PFSK-1 (cell line): ENCODE measurements around the gene IP6K1.

Source experiments
- FOXP2 ChIP-seq: optimal IDR thresholded peaks from 2 replicates; pipeline ENCODE3; 2011; ENCODE audit warnings: borderline replicate concordance, control low read depth, inconsistent platforms; ENCODE audit not compliant: insufficient read depth; ENCODE audit errors: extremely low read length, extremely low read depth
- POLR2AphosphoS5 ChIP-seq: IDR thresholded peaks from 2 replicates; pipeline ENCODE4 v1.6.1; 2012; ENCODE audit warnings: low read depth, mild to moderate bottlenecking, control low read depth, low read length, moderate library complexity
- REST ChIP-seq, 2 experiments: IDR thresholded peaks; 2 replicates each; pipeline versions ENCODE4 v1.6.1 to v1.8.0; 2011 to 2012; ENCODE audit warnings: low read depth in 2 of 2, low read length in 2 of 2, control low read depth in 1 of 2, inconsistent platforms in 1 of 2, mild to moderate bottlenecking in 1 of 2, moderate library complexity in 1 of 2; ENCODE audit not compliant: insufficient read depth in 1 of 2
- SIN3A ChIP-seq: IDR thresholded peaks from 2 replicates; pipeline ENCODE4 v1.6.1; 2012; ENCODE audit warnings: mild to moderate bottlenecking, low read length, moderate library complexity, borderline replicate concordance; ENCODE audit not compliant: insufficient read depth
- TAF1 ChIP-seq: IDR thresholded peaks from 2 replicates; pipeline ENCODE4 v1.6.1; 2012; ENCODE audit warnings: low read length, control low read depth, borderline replicate concordance; ENCODE audit not compliant: insufficient read depth

The IP6K1 gene

GRCh38 chr3:49792371-49793150, 6.2 kb upstream of the IP6K1 start:
- TF ChIP-seq REST (IDR thresholded peaks at IDR 0.05; ENCODE audit: insufficient read depth in 1 of 2, low read depth in 2 of 2, low read length in 2 of 2) (no peak), SIN3A (no peak), TAF1 (no peak), POLR2AphosphoS5 (no peak)

GRCh38 chr3:49791571-49791970, 5.2 kb upstream of the IP6K1 start:
- no peak for TF ChIP-seq POLR2AphosphoS5

GRCh38 chr3:49790626-49791411, 4.5 kb upstream of the IP6K1 start:
- TF ChIP-seq REST (IDR thresholded peaks at IDR 0.05; ENCODE audit: insufficient read depth in 1 of 2, low read depth in 2 of 2, low read length in 2 of 2) = no peak
- no peak for TF ChIP-seq TAF1
- no peak for TF ChIP-seq SIN3A
- no peak for TF ChIP-seq POLR2AphosphoS5
- no peak for TF ChIP-seq FOXP2

- TF ChIP-seq TAF1 = no peak
- TF ChIP-seq REST (IDR thresholded peaks at IDR 0.05; ENCODE audit: insufficient read depth in 1 of 2, low read depth in 2 of 2, low read length in 2 of 2) = no peak
- TF ChIP-seq SIN3A = no peak
- no peak for TF ChIP-seq FOXP2
- TF ChIP-seq POLR2AphosphoS5 = no peak
Measured at GRCh38 chr3:49788056-49788455, 1.7 kb upstream of the IP6K1 start.

- TF ChIP-seq SIN3A (no peak), REST (IDR thresholded peaks at IDR 0.05; ENCODE audit: insufficient read depth in 1 of 2, low read depth in 2 of 2, low read length in 2 of 2) (no peak), FOXP2 (no peak), TAF1 (no peak), POLR2AphosphoS5 (no peak)
Measured at GRCh38 chr3:49787536-49787935, 1.2 kb upstream of the IP6K1 start.
